CD4-positive, alpha-beta T cell (primary cell): Measurements from ENCODE around the gene NCDN. TPM values are rescaled to one million over a fixed set of nuclear protein-coding genes. Genes with fewer than 3 reads are reported as not detected.

Source experiments
- ATAC-seq: fragments of 200-7000 bp; cut with Tn5 transposase; one replicate; pipeline ENCODE4 v1.10.0; 2022; ENCODE audit warnings: mild to moderate bottlenecking; ENCODE audit not compliant: poor library complexity
- CTCF ChIA-PET: fragments of 350-600 bp; sonication (Branson Sonifier 250); formaldehyde crosslinking; loops from one replicate; lab custom pipeline; 2021; ENCODE audit warnings: antibody characterized with exemption, inconsistent platforms; lab: Charles Lee
- POLR2A ChIA-PET: fragments of 350-600 bp; sonication (Branson Sonifier 250); formaldehyde crosslinking; loops from one replicate; lab custom pipeline; 2021; ENCODE audit warnings: antibody characterized with exemption, inconsistent platforms; lab: Charles Lee
- DNase-seq, 14 experiments: peaks; one replicate each; pipeline ENCODE4 v3.0.0-alpha.2; 2013 to 2020; ENCODE audit warnings: mixed read lengths in 2 of 14
- H3K27ac ChIP-seq, 2 donors: one replicate each; pipeline versions ENCODE4 v1.5.1 to v1.7.0; 2013; ENCODE audit warnings: low read length in 2 of 2, low read depth in 1 of 2, mild to moderate bottlenecking in 1 of 2
- H3K27me3 ChIP-seq, 2 experiments: 1 replicate in 1 of 2; 2 replicates in 1 of 2; pipeline versions ENCODE4 v1.6.1 to v1.7.0; 2013; ENCODE audit warnings: low read length in 2 of 2, control low read depth in 1 of 2, mild to moderate bottlenecking in 1 of 2, moderate library complexity in 1 of 2; ENCODE audit not compliant: insufficient read depth in 2 of 2, control insufficient read depth in 1 of 2
- H3K36me3 ChIP-seq: one replicate; pipeline ENCODE4 v1.6.1; 2013; ENCODE audit warnings: low read length, control low read depth; ENCODE audit not compliant: insufficient read depth
- H3K4me1 ChIP-seq: one replicate; pipeline ENCODE4 v1.6.1; 2013; ENCODE audit warnings: low read length, control low read depth; ENCODE audit not compliant: insufficient read depth
- H3K4me3 ChIP-seq: one replicate; pipeline ENCODE4 v1.5.1; 2013; ENCODE audit warnings: mild to moderate bottlenecking, low read length, moderate library complexity
- H3K9me3 ChIP-seq, 2 experiments: 1 replicate in 1 of 2; 2 replicates in 1 of 2; pipeline versions ENCODE4 v1.6.1 to v1.7.0; 2013; ENCODE audit warnings: low read length in 2 of 2, mild to moderate bottlenecking in 2 of 2, control low read depth in 1 of 2, moderate library complexity in 1 of 2; ENCODE audit not compliant: control insufficient read depth in 1 of 2, insufficient read depth in 1 of 2
- H3K27ac Mint-ChIP-seq: one replicate; pipeline ENCODE4 v1.8.0; 2020; ENCODE audit warnings: mixed read lengths
- H3K27me3 Mint-ChIP-seq: one replicate; pipeline ENCODE4 v1.8.0; 2021; ENCODE audit warnings: mixed read lengths
- H3K36me3 Mint-ChIP-seq: one replicate; pipeline ENCODE4 v1.8.0; 2021; ENCODE audit warnings: low read depth, mixed read lengths
- H3K4me1 Mint-ChIP-seq: one replicate; pipeline ENCODE4 v1.8.0; 2021; ENCODE audit warnings: low read depth, mixed read lengths
- H3K4me3 Mint-ChIP-seq: one replicate; pipeline ENCODE4 v1.8.0; 2020; ENCODE audit warnings: mild to moderate bottlenecking, mixed read lengths
- H3K9me3 Mint-ChIP-seq: one replicate; pipeline ENCODE4 v1.8.0; 2020; ENCODE audit warnings: mixed read lengths
- CTCF ChIP-seq: fragments of 200-600 bp; IDR thresholded peaks from one replicate; pipeline ENCODE4 v1.8.0; 2022; ENCODE audit warnings: antibody characterized with exemption, mild to moderate bottlenecking
- intact Hi-C, 2 experiments: fragments of 100-400 bp; cut with DNase I in 1 of 2; cut with micrococcal nuclease in 1 of 2; formaldehyde crosslinking; loops; one replicate each; pipeline versions ENCODE4 v1.15.1 to v1.9.0; 2023 to 2025; cut with DNase I, micrococcal nuclease
- total RNA-seq, 174 experiments: library from RNA in 2 of 174; stranded (reverse) in 2 of 174; gene quantifications; one replicate each; pipeline ENCODE4 v1.2.3 and lab custom pipeline; 2021 to 2026

Gene NCDN
- total RNA-seq, 2 experiments from 2014 or later = 12.8 to 14.2 TPM

- peaks cover 11% of the 10 kb centered on the region for H3K36me3 ChIP-seq
- intact Hi-C loops = no loop called here
- H3K27ac Mint-ChIP-seq = no peak overlapping the region
- H3K9me3 Mint-ChIP-seq = no peaks in the 10 kb centered on the region
- H3K36me3 Mint-ChIP-seq = peaks cover 5% of the 10 kb centered on the region
- peaks cover 2% of the 10 kb centered on the region for H3K4me1 ChIP-seq
- DNase-seq (no peak), ATAC-seq (no peak)
- POLR2A ChIA-PET = no interaction called here
- no peaks in the 10 kb centered on the region for H3K27me3 ChIP-seq
- no peaks in the 10 kb centered on the region for H3K27me3 Mint-ChIP-seq
- CTCF ChIA-PET = no interaction called here
- no peak for TF ChIP-seq CTCF
- peaks cover 4% of the 10 kb centered on the region for H3K4me1 Mint-ChIP-seq
- H3K27ac ChIP-seq = no peak overlapping the region
- no peaks in the 10 kb centered on the region for H3K9me3 ChIP-seq
- no peak overlapping the region for H3K4me3 ChIP-seq
- H3K4me3 Mint-ChIP-seq = no peak overlapping the region
Measured at GRCh38 chr1:35586808-35587207, 29.2 kb downstream of the NCDN start.

- Histone ChIP-seq H3K4me1 (peaks cover 6% of the 10 kb centered on the region), H3K27ac (no peak overlapping the region), H3K36me3 (peaks cover 11% of the 10 kb centered on the region), H3K4me3 (no peak overlapping the region), H3K9me3 (no peaks in the 10 kb centered on the region), H3K27me3 (no peaks in the 10 kb centered on the region)
- no peaks in the 10 kb centered on the region for H3K9me3 Mint-ChIP-seq
- no peak overlapping the region for H3K27ac Mint-ChIP-seq
- ATAC-seq (no peak), DNase-seq (no peak)
- peaks cover 5% of the 10 kb centered on the region for H3K36me3 Mint-ChIP-seq
- POLR2A ChIA-PET = no interaction called here
- CTCF ChIA-PET = no interaction called here
- H3K4me1 Mint-ChIP-seq = peaks cover 6% of the 10 kb centered on the region
- intact Hi-C loops = no loop called here
- no peaks in the 10 kb centered on the region for H3K27me3 Mint-ChIP-seq
- H3K4me3 Mint-ChIP-seq = no peak overlapping the region
- TF ChIP-seq CTCF = no peak
Measured at GRCh38 chr1:35587736-35588135, 30.1 kb downstream of the NCDN start.

- no peak overlapping the region for H3K27ac Mint-ChIP-seq
- ATAC-seq (no peak), DNase-seq (no peak)
- no peaks in the 10 kb centered on the region for H3K27me3 Mint-ChIP-seq
- POLR2A ChIA-PET = no interaction called here
- no peak overlapping the region for H3K4me3 ChIP-seq
- peaks cover 11% of the 10 kb centered on the region for H3K36me3 ChIP-seq
- peaks cover 12% of the 10 kb centered on the region for H3K4me1 ChIP-seq
- peaks cover 5% of the 10 kb centered on the region for H3K36me3 Mint-ChIP-seq
- no peaks in the 10 kb centered on the region for H3K27me3 ChIP-seq
- TF ChIP-seq CTCF = no peak
- CTCF ChIA-PET = no interaction called here
- no peak overlapping the region for H3K4me3 Mint-ChIP-seq
- no peak overlapping the region for H3K27ac ChIP-seq
- H3K9me3 Mint-ChIP-seq = no peaks in the 10 kb centered on the region
- H3K9me3 ChIP-seq = no peaks in the 10 kb centered on the region
- peaks cover 12% of the 10 kb centered on the region for H3K4me1 Mint-ChIP-seq
- intact Hi-C loops = no loop called here
Measured at GRCh38 chr1:35588197-35588910, 30.8 kb downstream of the NCDN start.
